ENCODE data around the gene ARMC8.
A peak's percentile ranks its signal among the peaks of the same experiment; 100 is the strongest.

Gene ARMC8

GRCh38 chr3:138323971-138324370 lies 136.9 kb downstream of the ARMC8 start:
- no peak for DNase-seq

GRCh38 chr3:138325990-138326389 lies 138.9 kb downstream of the ARMC8 start:
- DNase-seq: no peak

- no peak for DNase-seq
Observed at GRCh38 chr3:138326866-138327595, 139.9 kb downstream of the ARMC8 start.

- no peak for DNase-seq
Observed at GRCh38 chr3:138327831-138328230, 140.7 kb downstream of the ARMC8 start.

- DNase-seq: no peak
Observed at GRCh38 chr3:138328341-138328740, 141.2 kb downstream of the ARMC8 start.

- peak; percentile 84 for DNase-seq
Observed at GRCh38 chr3:138329127-138329983, 142.3 kb downstream of the ARMC8 start, which contains the start of gene NME9. Gene NME9, minus strand, starts transcription at chr3:138329851. Its CDS starts 516 bp downstream, at chr3:138329335.

GRCh38 chr3:138329984-138330293 lies 142.8 kb downstream of the ARMC8 start:
- DNase-seq: no peak

GRCh38 chr3:138331143-138331894 lies 144.2 kb downstream of the ARMC8 start:
- no peak for DNase-seq

GRCh38 chr3:138332472-138333073 lies 145.5 kb downstream of the ARMC8 start:
- no peak for DNase-seq

- DNase-seq: no peak
Observed at GRCh38 chr3:138334608-138335007, 147.5 kb downstream of the ARMC8 start.

- DNase-seq: no peak
Observed at GRCh38 chr3:138336454-138336999, 149.4 kb downstream of the ARMC8 start.

GRCh38 chr3:138338244-138338643 lies 151.1 kb downstream of the ARMC8 start:
- no peak for DNase-seq

- no peak for DNase-seq
Observed at GRCh38 chr3:138338811-138339210, 151.7 kb downstream of the ARMC8 start.

GRCh38 chr3:138340511-138340910 lies 153.4 kb downstream of the ARMC8 start:
- no peak for DNase-seq

- no peak for DNase-seq
Observed at GRCh38 chr3:138344754-138345153, 157.7 kb downstream of the ARMC8 start.

Data from 8988T (cell line).